GM12878 (cell line): ENCODE data around the gene TTC23. TPM values are rescaled to one million over a fixed set of nuclear protein-coding genes. Genes with fewer than 3 reads are reported as not detected.
A peak's percentile ranks its signal among the peaks of the same experiment; 100 is the strongest.

Source experiments
- ATAC-seq: fragments of 200-7000 bp; cut with Tn5 transposase; 3 replicates; pipeline ENCODE4 v1.9.1; 2020; ENCODE audit warnings: mild to moderate bottlenecking, moderate library complexity
- BruUV-seq: library from RNA; stranded (reverse); fragments of 400-500 nt; replicated peaks from 2 replicates; lab custom pipeline; 2021; lab: Mats Ljungman, UMichigan
- CTCF ChIA-PET: fragments of 300-600 bp; sonication (Branson Sonifier 250); formaldehyde crosslinking; extraction: SDS; loops from one replicate; lab custom pipeline; 2021; ENCODE audit warnings: inconsistent platforms; lab: Yijun Ruan, JAX
- POLR2A ChIA-PET: fragments of 350-600 bp; formaldehyde crosslinking; extraction: SDS; loops from one replicate; lab custom pipeline; 2021; ENCODE audit warnings: inconsistent platforms; lab: Charles Lee
- RAD21 ChIA-PET: fragments of 300-600 bp; sonication (Branson Sonifier 250); formaldehyde crosslinking; loops from one replicate; lab custom pipeline; 2023; ENCODE audit warnings: antibody characterized with exemption; ENCODE audit not compliant: unreplicated experiment; lab: Charles Lee
- SMC1A ChIA-PET: fragments of 300-600 bp; sonication (Branson Sonifier 250); formaldehyde crosslinking; loops from one replicate; lab custom pipeline; 2023; ENCODE audit not compliant: unreplicated experiment, uncharacterized antibody; lab: Charles Lee
- DNase-seq: peaks from one replicate; pipeline ENCODE4 v3.0.0-alpha.2; 2011; ENCODE audit warnings: low read depth, low spot score
- FAIRE-seq: peaks from 3 replicates; lab custom pipeline; 2011; peaks lifted over from hg19 to GRCh38; lab: Jason Lieb, UNC
- H2AFZ ChIP-seq: 2 replicates; pipeline ENCODE4 v1.6.0; 2011; ENCODE audit warnings: low read depth, low read length, control low read depth; ENCODE audit not compliant: control insufficient read depth
- H3K27ac ChIP-seq: 2 replicates; pipeline ENCODE4 v1.5.1; 2011; ENCODE audit warnings: control low read depth; ENCODE audit not compliant: control insufficient read depth, insufficient read depth
- H3K27me3 ChIP-seq, 2 experiments: replicated peaks in 1 of 2; 2 replicates each; pipeline versions ENCODE4 v1.6.0 to v1.6.1; 2011; ENCODE audit warnings: low read length in 1 of 2; ENCODE audit not compliant: control insufficient read depth in 2 of 2, insufficient read depth in 2 of 2
- H3K36me3 ChIP-seq, 2 experiments: 2 replicates each; pipeline ENCODE4 v1.5.1; 2011; ENCODE audit warnings: low read length in 1 of 2; ENCODE audit not compliant: control insufficient read depth in 2 of 2, insufficient read depth in 2 of 2
- H3K4me1 ChIP-seq: 2 replicates; pipeline ENCODE4 v1.6.1; 2011; ENCODE audit warnings: mild to moderate bottlenecking, low read length, moderate library complexity, mixed read lengths; ENCODE audit not compliant: control insufficient read depth, insufficient read depth
- H3K4me2 ChIP-seq: 2 replicates; pipeline ENCODE4 v1.6.0; 2011; ENCODE audit warnings: control low read depth; ENCODE audit not compliant: control insufficient read depth, insufficient read depth
- H3K4me3 ChIP-seq: fragments of 200-600 bp; sonication (generic); 2 replicates; pipeline ENCODE4 v1.5.1; 2016
- H3K79me2 ChIP-seq: 2 replicates; pipeline ENCODE4 v1.6.0; 2011; ENCODE audit warnings: low read length; ENCODE audit not compliant: control insufficient read depth, insufficient read depth
- H3K9ac ChIP-seq: 2 replicates; pipeline ENCODE4 v1.8.0; 2011; ENCODE audit warnings: low read length, control low read depth, mixed read lengths; ENCODE audit not compliant: control insufficient read depth, insufficient read depth
- H3K9me3 ChIP-seq: replicated peaks from 3 replicates; pipeline ENCODE4 v1.5.1; 2011; ENCODE audit warnings: mild to moderate bottlenecking, low read length; ENCODE audit not compliant: control insufficient read depth, insufficient read depth
- H4K20me1 ChIP-seq: 2 replicates; pipeline ENCODE4 v1.6.0; 2011; ENCODE audit not compliant: control insufficient read depth, insufficient read depth
- CEBPZ ChIP-seq: fragments of 150-350 bp; IDR thresholded peaks from 2 replicates; pipeline ENCODE4 v1.6.1; 2016; ENCODE audit warnings: low read depth, low read length
- JUNB ChIP-seq: IDR thresholded peaks from 2 replicates; pipeline ENCODE4 v1.6.1; 2016; ENCODE audit warnings: antibody characterized with exemption, mild to moderate bottlenecking
- MYB ChIP-seq: fragments of 150-350 bp; IDR thresholded peaks from 2 replicates; pipeline ENCODE4 v1.6.1; 2014; ENCODE audit warnings: mild to moderate bottlenecking, low read depth, low read length, borderline replicate concordance
- PAX8 ChIP-seq: fragments of 450-650 bp; IDR thresholded peaks from 2 replicates; pipeline ENCODE4 v1.6.1; 2017; ENCODE audit warnings: mild to moderate bottlenecking, moderate library complexity
- POLR2AphosphoS2 ChIP-seq: IDR thresholded peaks from 2 replicates; pipeline ENCODE4 v1.6.1; 2011; ENCODE audit warnings: low read depth, mild to moderate bottlenecking, low read length, improper control_type of control experiment, moderate library complexity
- POU2F2 ChIP-seq: IDR thresholded peaks from 3 replicates; pipeline ENCODE4 v1.6.1; 2011; ENCODE audit warnings: low read depth, mild to moderate bottlenecking, low read length, borderline replicate concordance
- RCOR1 ChIP-seq: conservative IDR thresholded peaks from 2 replicates; pipeline ENCODE4 v1.6.1; 2012; ENCODE audit warnings: low read depth, low read length, improper control_type of control experiment
- RELA ChIP-seq: fragments of 450-650 bp; IDR thresholded peaks from 2 replicates; pipeline ENCODE4 v1.8.0; 2014; ENCODE audit warnings: borderline replicate concordance; ENCODE audit not compliant: partially characterized antibody
- RFX5 ChIP-seq: IDR thresholded peaks from 2 replicates; pipeline ENCODE4 v1.6.1; 2011; ENCODE audit warnings: low read depth, low read length, improper control_type of control experiment
- SRF ChIP-seq, 2 experiments: IDR thresholded peaks; 2 replicates each; pipeline ENCODE4 v1.6.1; 2011; ENCODE audit warnings: low read depth in 2 of 2, low read length in 2 of 2, mild to moderate bottlenecking in 1 of 2, moderate library complexity in 1 of 2
- USF2 ChIP-seq: IDR thresholded peaks from 2 replicates; pipeline ENCODE4 v1.6.1; 2011; ENCODE audit warnings: low read depth, low read length, improper control_type of control experiment, borderline replicate concordance
- in situ Hi-C: fragments of 300-500 bp; cut with MboI; formaldehyde crosslinking; loops from 9 replicates; pipeline ENCODE4 v1.14.3; 2018; ENCODE audit warnings: mixed read lengths
- intact Hi-C: fragments of 100-400 bp; cut with micrococcal nuclease; formaldehyde crosslinking; loops from one replicate; pipeline ENCODE4 v1.14.2; 2022; ENCODE audit not compliant: unreplicated experiment
- polyA plus RNA-seq, 11 experiments: library from polyadenylated mRNA; depleted of rRNA in 4 of 11; unstranded in 6 of 11; stranded (reverse) in 5 of 11; fragments of >200 nt; fragmentation: Nextera tagmentation in 4 of 11; fragmentation: Illumina TruSeq in 1 of 11; extraction: Ambion mirVana in 4 of 11; extraction: Trizol in 1 of 11; gene quantifications; 1 replicate in 1 of 11; 2 replicates in 10 of 11; pipeline versions ENCODE4 v1.2.1 to v1.2.3, GENCODE V29; 2011 to 2016; ENCODE audit warnings: inconsistent platforms in 2 of 11, missing spikeins in 2 of 11, low read depth in 1 of 11
- total RNA-seq, 4 experiments: library from RNA; depleted of rRNA in 3 of 4; stranded (reverse); fragments of >200 nt in 3 of 4; fragmentation: Illumina TruSeq in 1 of 4; extraction: Trizol in 1 of 4; gene quantifications; 2 replicates each; pipeline versions ENCODE4 v1.2.1 to v1.2.3, GENCODE V29; 2013 to 2021

The TTC23 gene
- total and polyA plus RNA-seq, 10 of the 15 experiments (the other 5 are each of a cell fraction or from before 2014, with no cell fraction given) = 1.2 to 9.0 (median 6.5) TPM

- TF ChIP-seq USF2 (no peak), SRF (IDR thresholded peaks at IDR 0.05; ENCODE audit: low read depth in 2 of 2, low read length in 2 of 2) (no peak)
- TF ChIP-seq, all 136 proteins: peak for 0
Observed at GRCh38 chr15:99282586-99282985, 33.2 kb upstream of the TTC23 start (continued).

- Histone ChIP-seq H3K4me3 (no peak overlapping the region), H3K4me1 (no peaks in the 10 kb centered on the region), H3K27ac (no peak overlapping the region), H3K9ac (no peak overlapping the region), H2AFZ (no peak overlapping the region), H4K20me1 (no peaks in the 10 kb centered on the region), H3K9me3 (no peaks in the 10 kb centered on the region; the same call in 2 of the 3 replicates), H3K4me2 (no peak overlapping the region), H3K79me2 (no peaks in the 10 kb centered on the region), H3K27me3 (no peaks in the 10 kb centered on the region), H3K36me3 (no peaks in the 10 kb centered on the region; a peak in 1 of 4 replicates)
- FAIRE-seq (no peak), ATAC-seq (no peak; the same call in 1 of the 3 replicates), DNase-seq (no peak)
- POLR2A ChIA-PET = no interaction called here
- CTCF ChIA-PET = interaction anchor here (0.7 to 3.9 kb wide), 11 partner anchors 10 to 474 kb away, joined by 3 to 34 read pairs (median 7); no protein-coding TSS in a partner anchor
- TF ChIP-seq MYB (no peak), RELA (no peak), RCOR1 (no peak), RFX5 (no peak), JUNB (no peak), CEBPZ (no peak), POLR2AphosphoS2 (no peak), POU2F2 (0 out of 3 replicates have a peak, but pooled peaks have one; percentile 50), PAX8 (no peak)
- no TSS peak for BruUV-seq
- intact Hi-C loops (loop anchor here (5.0 kb wide), 1 partner anchor 285 kb away; the partner anchor contains the start of gene MEF2A), in situ Hi-C loops (no loop called here)
- SMC1A ChIA-PET = interaction anchor here (0.9 to 8.4 kb wide), 13 partner anchors 10 to 475 kb away, joined by 3 to 151 read pairs (median 6); partner anchors contain the start of gene LYSMD4
- RAD21 ChIA-PET = interaction anchor here (0.7 to 8.3 kb wide), 8 partner anchors 28 to 475 kb away, joined by 3 to 111 read pairs (median 3); partner anchors contain the start of gene LYSMD4
Observed at GRCh38 chr15:99282121-99282520, 32.7 kb upstream of the TTC23 start.
